Measurements from ENCODE around the gene PRSS53.

DNA sequence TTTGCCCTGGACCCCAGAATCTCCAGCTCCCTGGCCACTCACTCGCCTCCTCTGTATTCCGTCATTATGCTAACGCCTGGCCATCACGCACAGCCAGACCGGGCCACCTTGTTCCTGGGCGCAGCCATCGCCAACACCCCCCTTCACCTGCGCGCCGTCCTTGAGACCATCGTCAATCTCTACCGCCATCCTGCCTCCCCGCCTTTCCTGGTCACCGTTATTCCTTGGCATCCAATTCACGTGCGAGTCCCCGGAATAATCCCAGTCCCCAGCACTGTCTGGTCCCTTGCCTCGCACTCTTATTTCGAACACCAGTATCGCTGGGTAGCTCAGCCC lies 5.3 kb upstream of the PRSS53 start:
- TF ChIP-seq, protein P1, sequence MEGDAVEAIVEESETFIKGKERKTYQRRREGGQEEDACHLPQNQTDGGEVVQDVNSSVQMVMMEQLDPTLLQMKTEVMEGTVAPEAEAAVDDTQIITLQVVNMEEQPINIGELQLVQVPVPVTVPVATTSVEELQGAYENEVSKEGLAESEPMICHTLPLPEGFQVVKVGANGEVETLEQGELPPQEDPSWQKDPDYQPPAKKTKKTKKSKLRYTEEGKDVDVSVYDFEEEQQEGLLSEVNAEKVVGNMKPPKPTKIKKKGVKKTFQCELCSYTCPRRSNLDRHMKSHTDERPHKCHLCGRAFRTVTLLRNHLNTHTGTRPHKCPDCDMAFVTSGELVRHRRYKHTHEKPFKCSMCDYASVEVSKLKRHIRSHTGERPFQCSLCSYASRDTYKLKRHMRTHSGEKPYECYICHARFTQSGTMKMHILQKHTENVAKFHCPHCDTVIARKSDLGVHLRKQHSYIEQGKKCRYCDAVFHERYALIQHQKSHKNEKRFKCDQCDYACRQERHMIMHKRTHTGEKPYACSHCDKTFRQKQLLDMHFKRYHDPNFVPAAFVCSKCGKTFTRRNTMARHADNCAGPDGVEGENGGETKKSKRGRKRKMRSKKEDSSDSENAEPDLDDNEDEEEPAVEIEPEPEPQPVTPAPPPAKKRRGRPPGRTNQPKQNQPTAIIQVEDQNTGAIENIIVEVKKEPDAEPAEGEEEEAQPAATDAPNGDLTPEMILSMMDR (conservative IDR thresholded peaks at IDR 0.05; ENCODE audit: low read depth in 2 of 2), result no peak
- TF ChIP-seq EZH2 (IDR thresholded peaks at IDR 0.05; ENCODE audit: low read depth, unreplicated experiment), result no peak
- TF ChIP-seq, protein P2, sequence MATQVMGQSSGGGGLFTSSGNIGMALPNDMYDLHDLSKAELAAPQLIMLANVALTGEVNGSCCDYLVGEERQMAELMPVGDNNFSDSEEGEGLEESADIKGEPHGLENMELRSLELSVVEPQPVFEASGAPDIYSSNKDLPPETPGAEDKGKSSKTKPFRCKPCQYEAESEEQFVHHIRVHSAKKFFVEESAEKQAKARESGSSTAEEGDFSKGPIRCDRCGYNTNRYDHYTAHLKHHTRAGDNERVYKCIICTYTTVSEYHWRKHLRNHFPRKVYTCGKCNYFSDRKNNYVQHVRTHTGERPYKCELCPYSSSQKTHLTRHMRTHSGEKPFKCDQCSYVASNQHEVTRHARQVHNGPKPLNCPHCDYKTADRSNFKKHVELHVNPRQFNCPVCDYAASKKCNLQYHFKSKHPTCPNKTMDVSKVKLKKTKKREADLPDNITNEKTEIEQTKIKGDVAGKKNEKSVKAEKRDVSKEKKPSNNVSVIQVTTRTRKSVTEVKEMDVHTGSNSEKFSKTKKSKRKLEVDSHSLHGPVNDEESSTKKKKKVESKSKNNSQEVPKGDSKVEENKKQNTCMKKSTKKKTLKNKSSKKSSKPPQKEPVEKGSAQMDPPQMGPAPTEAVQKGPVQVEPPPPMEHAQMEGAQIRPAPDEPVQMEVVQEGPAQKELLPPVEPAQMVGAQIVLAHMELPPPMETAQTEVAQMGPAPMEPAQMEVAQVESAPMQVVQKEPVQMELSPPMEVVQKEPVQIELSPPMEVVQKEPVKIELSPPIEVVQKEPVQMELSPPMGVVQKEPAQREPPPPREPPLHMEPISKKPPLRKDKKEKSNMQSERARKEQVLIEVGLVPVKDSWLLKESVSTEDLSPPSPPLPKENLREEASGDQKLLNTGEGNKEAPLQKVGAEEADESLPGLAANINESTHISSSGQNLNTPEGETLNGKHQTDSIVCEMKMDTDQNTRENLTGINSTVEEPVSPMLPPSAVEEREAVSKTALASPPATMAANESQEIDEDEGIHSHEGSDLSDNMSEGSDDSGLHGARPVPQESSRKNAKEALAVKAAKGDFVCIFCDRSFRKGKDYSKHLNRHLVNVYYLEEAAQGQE (IDR thresholded peaks at IDR 0.05; ENCODE audit: unreplicated experiment), result no peak
